D721Med (cell line): ENCODE measurements around the gene GADL1.

ENCODE experiments used
- DNase-seq: peaks from one replicate; pipeline ENCODE4 v3.0.0; 2011; ENCODE audit warnings: low spot score; ENCODE audit not compliant: insufficient read length
- FAIRE-seq: peaks from 2 replicates; lab custom pipeline; 2011; peaks lifted over from hg19 to GRCh38; lab: Jason Lieb, UNC
- TF ChIP-seq, protein P1 (sequence below): IDR thresholded peaks from 2 replicates; pipeline ENCODE4 v1.5.1; 2012; ENCODE audit warnings: mild to moderate bottlenecking, control low read depth; ENCODE audit not compliant: insufficient read depth; ENCODE audit errors: missing control alignments

GADL1 gene

DNA sequence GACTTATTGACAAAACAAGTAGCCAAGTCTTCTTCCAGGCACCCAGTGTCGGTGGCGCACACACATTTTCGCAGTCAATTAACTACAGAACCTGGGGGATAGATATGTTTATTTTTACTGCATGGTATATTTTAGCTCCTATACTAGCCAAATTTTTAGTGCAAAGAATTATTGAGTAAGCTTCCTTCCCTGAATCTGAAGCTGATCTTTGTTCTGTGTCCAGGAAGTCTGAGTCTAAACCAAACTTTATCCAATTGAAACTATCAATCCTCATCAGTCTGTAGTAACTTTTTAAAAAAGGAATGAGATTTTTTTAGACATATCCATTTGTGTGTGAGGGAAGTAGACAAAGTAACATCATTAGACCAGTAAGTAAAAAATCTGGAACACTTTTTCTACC, 133.1 kb downstream of the GADL1 start:
- FAIRE-seq = no peak
- TF ChIP-seq, protein P1, sequence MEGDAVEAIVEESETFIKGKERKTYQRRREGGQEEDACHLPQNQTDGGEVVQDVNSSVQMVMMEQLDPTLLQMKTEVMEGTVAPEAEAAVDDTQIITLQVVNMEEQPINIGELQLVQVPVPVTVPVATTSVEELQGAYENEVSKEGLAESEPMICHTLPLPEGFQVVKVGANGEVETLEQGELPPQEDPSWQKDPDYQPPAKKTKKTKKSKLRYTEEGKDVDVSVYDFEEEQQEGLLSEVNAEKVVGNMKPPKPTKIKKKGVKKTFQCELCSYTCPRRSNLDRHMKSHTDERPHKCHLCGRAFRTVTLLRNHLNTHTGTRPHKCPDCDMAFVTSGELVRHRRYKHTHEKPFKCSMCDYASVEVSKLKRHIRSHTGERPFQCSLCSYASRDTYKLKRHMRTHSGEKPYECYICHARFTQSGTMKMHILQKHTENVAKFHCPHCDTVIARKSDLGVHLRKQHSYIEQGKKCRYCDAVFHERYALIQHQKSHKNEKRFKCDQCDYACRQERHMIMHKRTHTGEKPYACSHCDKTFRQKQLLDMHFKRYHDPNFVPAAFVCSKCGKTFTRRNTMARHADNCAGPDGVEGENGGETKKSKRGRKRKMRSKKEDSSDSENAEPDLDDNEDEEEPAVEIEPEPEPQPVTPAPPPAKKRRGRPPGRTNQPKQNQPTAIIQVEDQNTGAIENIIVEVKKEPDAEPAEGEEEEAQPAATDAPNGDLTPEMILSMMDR = no peak

DNA sequence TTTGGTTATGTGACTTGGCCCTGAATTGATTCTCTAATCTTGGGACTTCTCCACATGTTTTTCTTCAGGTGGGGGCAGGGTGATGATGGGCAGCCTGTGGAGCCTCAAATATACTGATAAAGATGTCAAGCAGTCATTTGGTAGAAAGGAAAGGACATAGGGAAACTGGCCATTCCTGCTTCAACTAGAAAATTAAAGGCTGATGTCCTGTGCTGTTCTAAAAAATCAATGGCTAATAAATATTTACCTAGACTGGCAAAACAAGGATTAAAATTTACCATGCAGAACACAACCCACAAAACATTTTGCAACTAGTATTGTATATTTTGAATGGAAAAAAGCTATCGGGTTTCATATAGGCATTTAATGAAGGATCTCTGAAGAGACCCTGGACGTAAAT, 133.7 kb downstream of the GADL1 start:
- DNase-seq = no peak
- TF ChIP-seq, protein P1 = no peak
- no peak for FAIRE-seq

More for the DNA sequence above, 133.1 kb downstream of the GADL1 start:
- DNase-seq = no peak

DNA sequence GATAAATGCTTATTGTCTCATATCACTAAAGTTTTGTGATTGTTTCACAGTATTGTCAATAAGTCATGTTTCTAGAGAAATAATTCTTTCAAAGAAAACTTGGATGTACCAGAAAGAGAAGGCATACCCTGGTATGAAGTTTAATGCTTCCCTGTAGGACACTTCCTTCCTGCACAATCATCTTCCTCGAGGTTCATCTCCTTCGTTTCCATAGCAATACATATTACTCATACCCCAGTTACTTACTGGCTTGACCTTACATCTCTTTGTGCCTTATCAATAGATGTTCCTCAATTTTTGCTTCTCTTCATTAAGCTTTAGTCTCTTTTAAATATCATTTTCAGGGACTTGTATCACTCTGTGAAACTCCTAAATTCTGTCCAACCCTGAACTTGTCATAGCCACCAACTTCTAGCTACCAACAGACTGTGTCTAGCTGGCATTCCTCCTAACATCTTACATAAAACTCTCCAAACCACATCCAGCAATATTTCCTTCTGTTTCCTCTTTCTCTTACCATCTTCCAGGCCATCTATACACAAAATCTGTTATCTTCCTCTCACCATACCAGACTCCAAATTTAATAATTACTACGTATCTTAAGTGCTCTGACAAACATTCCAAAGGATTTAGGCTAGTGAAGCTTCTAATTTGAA, 134.3 kb downstream of the GADL1 start:
- no peak for FAIRE-seq
- TF ChIP-seq, protein P1 = no peak
- no peak for DNase-seq

DNA sequence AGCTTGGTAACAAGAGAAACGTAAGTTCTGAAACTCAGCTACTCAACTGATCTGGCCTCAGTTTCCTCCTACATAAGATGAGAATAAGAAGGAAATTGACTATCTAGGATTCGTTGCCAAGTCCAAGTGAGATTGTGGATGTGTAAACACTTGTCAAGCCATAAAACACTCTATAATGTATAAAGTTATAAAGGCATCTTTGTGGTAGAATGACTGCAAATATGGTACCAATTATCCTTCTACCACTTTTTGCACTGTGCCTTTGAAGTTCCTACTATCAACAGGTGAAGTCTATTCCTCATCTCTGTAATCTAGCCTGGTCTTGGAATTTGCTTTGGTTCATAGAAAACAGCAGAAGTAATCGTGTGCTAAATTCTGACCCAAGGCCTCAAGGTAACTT, 138.2 kb downstream of the GADL1 start:
- FAIRE-seq = no peak
- TF ChIP-seq, protein P1 = no peak
- DNase-seq = no peak

DNA sequence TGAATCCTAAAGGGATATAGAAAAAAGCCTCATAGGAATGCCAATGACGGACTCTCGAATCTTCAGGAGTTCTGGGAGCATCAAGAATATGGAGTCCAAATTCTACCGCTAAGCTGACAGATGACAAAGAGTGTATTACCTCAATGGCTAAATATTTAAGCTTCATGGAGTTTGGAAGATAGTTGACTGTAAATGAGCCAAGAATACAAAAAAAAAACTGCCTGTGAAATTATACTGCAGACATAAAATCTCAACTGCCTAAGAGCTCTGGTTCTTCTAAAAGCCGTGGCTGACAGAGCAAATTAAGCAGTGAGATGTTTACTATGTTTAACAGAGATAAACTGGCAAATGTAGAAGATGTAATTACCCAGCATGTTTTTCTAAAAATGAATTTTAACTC, 140.0 kb downstream of the GADL1 start:
- TF ChIP-seq, protein P1 = no peak
- no peak for DNase-seq
- FAIRE-seq = no peak

DNA sequence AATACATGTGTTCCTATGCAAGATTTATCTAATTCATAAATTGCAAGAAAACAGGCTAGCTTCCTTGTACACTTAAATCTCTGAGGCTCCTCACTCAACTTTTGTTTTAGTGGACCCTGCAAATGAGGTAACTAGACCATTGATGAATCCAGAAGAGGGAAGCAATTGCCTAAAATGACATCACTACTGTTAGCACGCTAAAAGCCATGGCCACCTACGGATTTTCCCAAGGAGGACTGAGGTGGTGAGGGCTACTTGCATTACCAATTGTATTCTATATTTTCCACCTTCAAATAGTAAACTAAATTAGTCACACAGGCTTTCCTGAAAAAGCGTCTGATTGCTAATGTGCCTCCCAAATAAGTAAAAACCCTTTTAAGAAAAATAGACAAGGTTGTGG, 140.7 kb downstream of the GADL1 start:
- TF ChIP-seq, protein P1 = no peak
- FAIRE-seq = no peak

DNA sequence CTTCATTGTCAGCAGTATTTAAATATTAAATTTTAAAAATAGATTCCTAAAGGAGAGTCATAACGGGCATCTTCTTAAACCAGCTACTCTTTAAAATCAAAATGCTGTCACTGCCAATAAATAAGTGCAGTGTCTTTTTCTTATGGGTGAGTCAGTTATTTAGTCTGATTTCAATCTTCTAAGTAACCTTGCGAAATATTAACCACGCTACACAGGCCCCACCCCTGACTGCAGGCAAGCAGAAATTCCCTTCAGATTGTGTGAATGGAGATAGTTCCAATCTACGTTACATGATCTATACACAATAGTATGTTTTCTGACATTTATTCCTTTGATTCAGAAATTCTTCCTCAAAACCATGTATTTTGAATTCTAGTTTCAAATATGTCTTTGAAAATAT, 141.5 kb downstream of the GADL1 start:
- FAIRE-seq = no peak
- TF ChIP-seq, protein P1 = no peak
- DNase-seq = no peak

More for the DNA sequence above, 140.7 kb downstream of the GADL1 start:
- DNase-seq = no peak
